Endothelial cell (in vitro differentiated cells): ENCODE measurements around the gene ERG. TPM values are rescaled to one million over a fixed set of nuclear protein-coding genes. Genes with fewer than 3 reads are reported as not detected.

Experiments
- DNase-seq: peaks from one replicate; pipeline ENCODE4 v3.0.0; 2021; ENCODE audit warnings: low spot score
- H3K27ac Mint-ChIP-seq: one replicate; pipeline ENCODE4 v1.8.0; 2021; ENCODE audit warnings: mixed read lengths, inconsistent platforms; ENCODE audit not compliant: unreplicated experiment
- H3K27me3 Mint-ChIP-seq: one replicate; pipeline ENCODE4 v1.8.0; 2021; ENCODE audit warnings: mild to moderate bottlenecking, moderate library complexity, mixed read lengths, inconsistent platforms; ENCODE audit not compliant: unreplicated experiment
- H3K36me3 Mint-ChIP-seq: one replicate; pipeline ENCODE4 v1.8.0; 2021; ENCODE audit warnings: mild to moderate bottlenecking, low read depth, mixed read lengths, inconsistent platforms; ENCODE audit not compliant: unreplicated experiment
- H3K4me1 Mint-ChIP-seq: one replicate; pipeline ENCODE4 v1.8.0; 2021; ENCODE audit warnings: mild to moderate bottlenecking, mixed read lengths, inconsistent platforms; ENCODE audit not compliant: unreplicated experiment
- H3K4me3 Mint-ChIP-seq: one replicate; pipeline ENCODE4 v1.8.0; 2021; ENCODE audit warnings: mild to moderate bottlenecking, mixed read lengths, inconsistent platforms; ENCODE audit not compliant: unreplicated experiment
- H3K9me3 Mint-ChIP-seq: one replicate; pipeline ENCODE4 v1.8.0; 2021; ENCODE audit warnings: mixed read lengths, inconsistent platforms; ENCODE audit not compliant: unreplicated experiment
- CTCF ChIP-seq: fragments of 200-600 bp; sonication (generic); IDR thresholded peaks from one replicate; pipeline ENCODE4 v1.5.0; 2021; ENCODE audit warnings: antibody characterized with exemption; ENCODE audit not compliant: unreplicated experiment
- total RNA-seq: library from RNA; stranded (reverse); fragmentation: NEBNext Ultra II Directional; extraction: Animal tissue kit (Norgen Biotek cat#: 25700); gene quantifications from one replicate; pipeline ENCODE4 v1.2.1, GENCODE V29; 2021; ENCODE audit not compliant: unreplicated experiment

Gene ERG
- total RNA-seq, 1 donor from 2014 or later = 133 TPM

- H3K4me1 Mint-ChIP-seq = peaks cover 10% of the 10 kb centered on the region
- peaks cover 2% of the 10 kb centered on the region for H3K27me3 Mint-ChIP-seq
- H3K9me3 Mint-ChIP-seq = no peaks in the 10 kb centered on the region
- no peak for TF ChIP-seq CTCF
- peaks cover 11% of the 10 kb centered on the region for H3K36me3 Mint-ChIP-seq
- H3K27ac Mint-ChIP-seq = no peak overlapping the region
- H3K4me3 Mint-ChIP-seq = no peak overlapping the region
- DNase-seq = no peak
Measured at GRCh38 chr21:38455403-38455802, 42.9 kb downstream of the ERG start.

GRCh38 chr21:38454702-38455101 is 43.6 kb downstream of the ERG start:
- peaks cover 9% of the 10 kb centered on the region for H3K36me3 Mint-ChIP-seq
- H3K27me3 Mint-ChIP-seq = peaks cover 2% of the 10 kb centered on the region
- no peaks in the 10 kb centered on the region for H3K9me3 Mint-ChIP-seq
- H3K27ac Mint-ChIP-seq = no peak overlapping the region
- DNase-seq = no peak
- H3K4me3 Mint-ChIP-seq = no peak overlapping the region
- TF ChIP-seq CTCF = no peak
- H3K4me1 Mint-ChIP-seq = peaks cover 6% of the 10 kb centered on the region

- Mint-ChIP-seq H3K4me3 (no peak overlapping the region), H3K36me3 (peaks cover 7% of the 10 kb centered on the region), H3K27ac (no peak overlapping the region), H3K9me3 (no peaks in the 10 kb centered on the region), H3K27me3 (peaks cover 2% of the 10 kb centered on the region), H3K4me1 (peaks cover 5% of the 10 kb centered on the region)
- DNase-seq = no peak
- no peak for TF ChIP-seq CTCF
Measured at GRCh38 chr21:38454161-38454560, 44.1 kb downstream of the ERG start.

- no peaks in the 10 kb centered on the region for H3K9me3 Mint-ChIP-seq
- H3K4me3 Mint-ChIP-seq = no peak overlapping the region
- H3K27me3 Mint-ChIP-seq = peaks cover 2% of the 10 kb centered on the region
- H3K36me3 Mint-ChIP-seq = peaks cover 25% of the 10 kb centered on the region
- H3K4me1 Mint-ChIP-seq = peaks cover 28% of the 10 kb centered on the region
- no peak for DNase-seq
- H3K27ac Mint-ChIP-seq = peak overlapping the region; percentile 21
- no peak for TF ChIP-seq CTCF
Measured at GRCh38 chr21:38448671-38449385, 49.4 kb downstream of the ERG start.

GRCh38 chr21:38447611-38448010 is 50.7 kb downstream of the ERG start:
- peaks cover 33% of the 10 kb centered on the region for H3K4me1 Mint-ChIP-seq
- peaks cover 31% of the 10 kb centered on the region for H3K36me3 Mint-ChIP-seq
- H3K4me3 Mint-ChIP-seq = no peak overlapping the region
- DNase-seq = no peak
- no peaks in the 10 kb centered on the region for H3K9me3 Mint-ChIP-seq
- TF ChIP-seq CTCF = no peak
- peak overlapping the region; percentile 61 for H3K27ac Mint-ChIP-seq
- H3K27me3 Mint-ChIP-seq = peaks cover 2% of the 10 kb centered on the region
